ENCODE measurements around the gene BICD1. TPM values are rescaled to one million over a fixed set of nuclear protein-coding genes. Genes with fewer than 3 reads are reported as not detected.
A peak's percentile ranks its signal among the peaks of the same experiment; 100 is the strongest.

The BICD1 gene
- total RNA-seq, 3 donors from 2014 or later = 4.1 to 13.7 (median 5.3) TPM

GRCh38 chr12:32402946-32403345 is 296.3 kb downstream of the BICD1 start:
- H3K9me3 ChIP-seq = no peaks in the 10 kb centered on the region
- DNase-seq = no peak
- TF ChIP-seq CTCF (IDR thresholded peaks at IDR 0.05) = no peak
- H3K4me1 ChIP-seq (ENCODE audit: low read depth) = peaks cover 17% of the 10 kb centered on the region
- intact Hi-C loops (cut with DNase I, micrococcal nuclease) = no loop called here
- no peak for ATAC-seq
- H3K36me3 ChIP-seq (ENCODE audit: low read depth) = no peaks in the 10 kb centered on the region
- no peak overlapping the region for H3K4me3 ChIP-seq

- Histone ChIP-seq H3K4me1 (ENCODE audit: low read depth) (no peaks in the 10 kb centered on the region), H3K36me3 (ENCODE audit: low read depth) (no peaks in the 10 kb centered on the region), H3K4me3 (no peak overlapping the region), H3K9me3 (no peaks in the 10 kb centered on the region)
- no peak for TF ChIP-seq CTCF (IDR thresholded peaks at IDR 0.05)
- intact Hi-C loops (cut with DNase I, micrococcal nuclease) = no loop called here
- DNase-seq (no peak), ATAC-seq (no peak)
These were observed 301.1 kb downstream of the BICD1 start for GRCh38 chr12:32407795-32408194.

- Histone ChIP-seq H3K9me3 (no peaks in the 10 kb centered on the region), H3K4me3 (no peak overlapping the region), H3K4me1 (ENCODE audit: low read depth) (peaks cover 6% of the 10 kb centered on the region), H3K36me3 (ENCODE audit: low read depth) (no peaks in the 10 kb centered on the region)
- no peak for TF ChIP-seq CTCF (IDR thresholded peaks at IDR 0.05)
- ATAC-seq (no peak), DNase-seq (no peak)
- intact Hi-C loops (cut with DNase I, micrococcal nuclease) = no loop called here
These were observed 306.8 kb downstream of the BICD1 start for GRCh38 chr12:32413412-32413811.

GRCh38 chr12:32418221-32418620 is 311.6 kb downstream of the BICD1 start:
- TF ChIP-seq CTCF (IDR thresholded peaks at IDR 0.05) = no peak
- DNase-seq (no peak), ATAC-seq (no peak)
- Histone ChIP-seq H3K4me3 (no peak overlapping the region), H3K36me3 (ENCODE audit: low read depth) (no peaks in the 10 kb centered on the region), H3K4me1 (ENCODE audit: low read depth) (peaks cover 6% of the 10 kb centered on the region), H3K9me3 (no peaks in the 10 kb centered on the region)
- intact Hi-C loops (cut with DNase I, micrococcal nuclease) = no loop called here

GRCh38 chr12:32418903-32419519 is 312.4 kb downstream of the BICD1 start:
- DNase-seq = no peak
- Histone ChIP-seq H3K4me3 (no peak overlapping the region), H3K36me3 (ENCODE audit: low read depth) (no peaks in the 10 kb centered on the region), H3K9me3 (no peaks in the 10 kb centered on the region), H3K4me1 (ENCODE audit: low read depth) (peaks cover 5% of the 10 kb centered on the region)
- peak; percentile 38 for ATAC-seq
- no peak for TF ChIP-seq CTCF (IDR thresholded peaks at IDR 0.05)
- intact Hi-C loops (cut with DNase I, micrococcal nuclease) = no loop called here

GRCh38 chr12:32419520-32419960 is 312.9 kb downstream of the BICD1 start:
- DNase-seq (no peak), ATAC-seq (peak; percentile 27)
- no peak overlapping the region for H3K4me3 ChIP-seq
- H3K4me1 ChIP-seq (ENCODE audit: low read depth) = peaks cover 5% of the 10 kb centered on the region
- no peaks in the 10 kb centered on the region for H3K36me3 ChIP-seq (ENCODE audit: low read depth)
- intact Hi-C loops (cut with DNase I, micrococcal nuclease) = no loop called here
- no peaks in the 10 kb centered on the region for H3K9me3 ChIP-seq
- no peak for TF ChIP-seq CTCF (IDR thresholded peaks at IDR 0.05)

Measured in mucosa of descending colon (tissue), 3 donors.